DND-41 (cell line): ENCODE results near the gene RAC2.

Source experiments
- ATAC-seq: fragments of 200-7000 bp; cut with Tn5 transposase; 3 replicates; pipeline ENCODE4 v1.9.1; 2021; ENCODE audit warnings: low read depth; ENCODE audit not compliant: insufficient read depth
- DNase-seq: peaks from one replicate; pipeline ENCODE4 v3.0.0-alpha.2; 2020
- H2AFZ ChIP-seq: 2 replicates; pipeline ENCODE4 v1.6.0; 2012; ENCODE audit warnings: low read depth, low read length
- H3K27ac ChIP-seq: 2 replicates; pipeline ENCODE4 v1.5.1; 2012; ENCODE audit warnings: low read length, inconsistent platforms
- H3K27me3 ChIP-seq: fragments of 200-600 bp; sonication (generic); 2 replicates; pipeline ENCODE4 v1.6.0; 2012; ENCODE audit warnings: low read length, mild to moderate bottlenecking, inconsistent platforms; ENCODE audit not compliant: insufficient read depth, poor library complexity
- H3K36me3 ChIP-seq: 2 replicates; pipeline ENCODE4 v1.5.1; 2012; ENCODE audit warnings: low read length, inconsistent platforms; ENCODE audit not compliant: insufficient read depth
- H3K4me1 ChIP-seq: 2 replicates; pipeline ENCODE4 v1.5.1; 2012; ENCODE audit warnings: mild to moderate bottlenecking, low read length; ENCODE audit not compliant: insufficient read depth
- H3K4me2 ChIP-seq: 2 replicates; pipeline ENCODE4 v1.6.0; 2012; ENCODE audit warnings: mild to moderate bottlenecking, moderate library complexity, low read length, inconsistent platforms; ENCODE audit not compliant: insufficient read depth
- H3K4me3 ChIP-seq, 2 experiments: fragments of 200-600 bp in 1 of 2; shearing (Covaris generic) in 1 of 2; 2 replicates each; pipeline ENCODE4 v1.5.1; 2012 to 2016; ENCODE audit warnings: inconsistent platforms in 2 of 2, low read length in 2 of 2, mild to moderate bottlenecking in 2 of 2, low read depth in 1 of 2, moderate library complexity in 1 of 2
- H3K79me2 ChIP-seq: 2 replicates; pipeline ENCODE4 v1.6.0; 2012; ENCODE audit warnings: low read length, inconsistent platforms; ENCODE audit not compliant: insufficient read depth
- H3K9ac ChIP-seq: 2 replicates; pipeline ENCODE4 v1.6.0; 2012; ENCODE audit warnings: low read depth, mild to moderate bottlenecking, inconsistent platforms, low read length, moderate library complexity
- H3K9me3 ChIP-seq: 2 replicates; pipeline ENCODE4 v1.5.1; 2012; ENCODE audit warnings: low read length, moderate library complexity, mild to moderate bottlenecking, inconsistent platforms; ENCODE audit not compliant: insufficient read depth, severe bottlenecking
- H4K20me1 ChIP-seq: 2 replicates; pipeline ENCODE4 v1.6.0; 2012; ENCODE audit warnings: low read length; ENCODE audit not compliant: insufficient read depth
- CTCF ChIP-seq: IDR thresholded peaks from 2 replicates; pipeline ENCODE4 v1.5.1; 2012; ENCODE audit warnings: borderline replicate concordance, low read length, moderate library complexity, mild to moderate bottlenecking; ENCODE audit not compliant: poor library complexity, severe bottlenecking; ENCODE audit errors: extremely low read depth
- EZH2 ChIP-seq: IDR thresholded peaks from 3 replicates; pipeline ENCODE4 v1.6.1; 2012; ENCODE audit warnings: borderline replicate concordance, low read depth, mild to moderate bottlenecking, moderate library complexity, low read length, inconsistent platforms; ENCODE audit not compliant: severe bottlenecking

The RAC2 gene

GRCh38 chr22:37273846-37274225 lies 29.8 kb upstream of the RAC2 start:
- no peaks in the 10 kb centered on the region for H3K4me1 ChIP-seq
- H3K79me2 ChIP-seq: no peaks in the 10 kb centered on the region
- H3K4me2 ChIP-seq: no peak overlapping the region
- no peaks in the 10 kb centered on the region for H3K36me3 ChIP-seq
- H3K4me3 ChIP-seq: no peak overlapping the region
- ATAC-seq (no peak), DNase-seq (no peak)
- no peak overlapping the region for H3K9ac ChIP-seq
- H4K20me1 ChIP-seq: no peaks in the 10 kb centered on the region
- no peak overlapping the region for H2AFZ ChIP-seq
- no peaks in the 10 kb centered on the region for H3K9me3 ChIP-seq
- peaks cover 14% of the 10 kb centered on the region for H3K27me3 ChIP-seq
- TF ChIP-seq CTCF (no peak), EZH2 (no peak)
- no peak overlapping the region for H3K27ac ChIP-seq

- ATAC-seq: no peak
- no peaks in the 10 kb centered on the region for H3K36me3 ChIP-seq
- no peaks in the 10 kb centered on the region for H3K79me2 ChIP-seq
- TF ChIP-seq CTCF: no peak
- no peak for TF ChIP-seq EZH2
- H2AFZ ChIP-seq: no peak overlapping the region
- peaks cover 14% of the 10 kb centered on the region for H3K27me3 ChIP-seq
- H4K20me1 ChIP-seq: no peaks in the 10 kb centered on the region
- no peak overlapping the region for H3K27ac ChIP-seq
- H3K9me3 ChIP-seq: no peaks in the 10 kb centered on the region
- H3K4me3 ChIP-seq: no peak overlapping the region
- no peak overlapping the region for H3K4me2 ChIP-seq
- DNase-seq: no peak
- no peak overlapping the region for H3K9ac ChIP-seq
- no peaks in the 10 kb centered on the region for H3K4me1 ChIP-seq
Observed at GRCh38 chr22:37273126-37273845, 29.2 kb upstream of the RAC2 start.

GRCh38 chr22:37270928-37271650 lies 27.0 kb upstream of the RAC2 start:
- no peak for ATAC-seq
- Histone ChIP-seq H3K4me1 (peaks cover 7% of the 10 kb centered on the region), H3K36me3 (no peaks in the 10 kb centered on the region), H3K4me2 (no peak overlapping the region), H4K20me1 (no peaks in the 10 kb centered on the region), H3K27ac (no peak overlapping the region), H2AFZ (no peak overlapping the region), H3K9ac (no peak overlapping the region), H3K79me2 (no peaks in the 10 kb centered on the region), H3K27me3 (peaks cover 14% of the 10 kb centered on the region), H3K9me3 (no peaks in the 10 kb centered on the region), H3K4me3 (no peak overlapping the region)
- TF ChIP-seq EZH2 (no peak), CTCF (no peak)
- DNase-seq: no peak
